IMR-90 (cell line): Measurements from ENCODE around the gene UBASH3A. TPM values are rescaled to one million over a fixed set of nuclear protein-coding genes. Genes with fewer than 3 reads are reported as not detected.
"Not testable (repeated sequence)": the region's sequence is repeated elsewhere in the genome, so short reads cannot be mapped to it uniquely, and the experiment has no call there.

ENCODE experiments used
- ATAC-seq: fragments of 200-7000 bp; cut with Tn5 transposase; 2 replicates; pipeline ENCODE4 v1.9.1; 2020; ENCODE audit warnings: low read depth, mild to moderate bottlenecking, moderate library complexity
- BruUV-seq: library from RNA; stranded (reverse); fragments of 400-500 nt; replicated peaks from 2 replicates; lab custom pipeline; 2021; lab: Mats Ljungman, UMichigan
- CTCF ChIA-PET: fragments of 300-600 bp; formaldehyde crosslinking; extraction: SDS; loops from one replicate; lab custom pipeline; 2021; ENCODE audit warnings: antibody characterized with exemption; lab: Yijun Ruan, JAX
- POLR2A ChIA-PET: fragments of 300-600 bp; sonication (Branson Sonifier 250); formaldehyde crosslinking; loops from one replicate; lab custom pipeline; 2022; ENCODE audit warnings: antibody characterized with exemption; ENCODE audit not compliant: unreplicated experiment; lab: Charles Lee
- DNase-seq: peaks from one replicate; pipeline ENCODE4 v3.0.0; 2013
- H2AFZ ChIP-seq: replicated peaks from 2 replicates; pipeline ENCODE3; 2013; ENCODE audit warnings: low read length, mild to moderate bottlenecking; ENCODE audit not compliant: poor library complexity
- H2AK5ac ChIP-seq: 2 replicates; pipeline ENCODE4 v1.6.1; 2013; ENCODE audit warnings: low read depth, low read length, inconsistent platforms
- H2AK9ac ChIP-seq: replicated peaks from 2 replicates; pipeline ENCODE3; 2013; ENCODE audit warnings: mild to moderate bottlenecking, low read depth, low read length, moderate library complexity; ENCODE audit not compliant: poor library complexity
- H2BK120ac ChIP-seq: 2 replicates; pipeline ENCODE4 v1.6.1; 2013; ENCODE audit warnings: low read depth, low read length, inconsistent platforms
- H2BK15ac ChIP-seq: 3 replicates; pipeline ENCODE4 v1.6.1; 2013; ENCODE audit warnings: low read depth, low read length, inconsistent platforms
- H2BK20ac ChIP-seq: 2 replicates; pipeline ENCODE4 v1.6.1; 2013; ENCODE audit warnings: low read depth, mild to moderate bottlenecking, inconsistent platforms, low read length, moderate library complexity
- H2BK5ac ChIP-seq: 2 replicates; pipeline ENCODE4 v1.6.1; 2013; ENCODE audit warnings: mild to moderate bottlenecking, low read depth, low read length, inconsistent platforms; ENCODE audit not compliant: poor library complexity, severe bottlenecking
- H3K14ac ChIP-seq: replicated peaks from 2 replicates; pipeline ENCODE4 v1.6.1; 2013; ENCODE audit warnings: low read depth, low read length, inconsistent platforms
- H3K18ac ChIP-seq: 2 replicates; pipeline ENCODE4 v1.6.1; 2013; ENCODE audit warnings: low read depth, low read length, control low read depth
- H3K23ac ChIP-seq: 2 replicates; pipeline ENCODE4 v1.6.1; 2013; ENCODE audit warnings: low read depth, low read length, inconsistent platforms
- H3K27ac ChIP-seq: 2 replicates; pipeline ENCODE4 v1.5.1; 2013; ENCODE audit warnings: mild to moderate bottlenecking, control low read depth, low read length; ENCODE audit not compliant: insufficient read depth
- H3K27me3 ChIP-seq: 2 replicates; pipeline ENCODE4 v1.6.1; 2013; ENCODE audit warnings: low read length; ENCODE audit not compliant: control insufficient read depth, insufficient read depth
- H3K36me3 ChIP-seq: 2 replicates; pipeline ENCODE4 v1.6.1; 2013; ENCODE audit warnings: low read length, mixed read lengths; ENCODE audit not compliant: control insufficient read depth, insufficient read depth
- H3K4ac ChIP-seq: 2 replicates; pipeline ENCODE4 v1.6.1; 2013; ENCODE audit warnings: low read depth, low read length, inconsistent platforms
- H3K4me1 ChIP-seq: 2 replicates; pipeline ENCODE4 v1.6.1; 2013; ENCODE audit warnings: low read length, mixed read lengths; ENCODE audit not compliant: control insufficient read depth, insufficient read depth
- H3K4me2 ChIP-seq: 2 replicates; pipeline ENCODE4 v1.6.1; 2013; ENCODE audit warnings: low read depth, mild to moderate bottlenecking, control low read depth, low read length, moderate library complexity
- H3K4me3 ChIP-seq: 2 replicates; pipeline ENCODE4 v1.5.1; 2013; ENCODE audit warnings: low read depth, mild to moderate bottlenecking, control low read depth, low read length, moderate library complexity; ENCODE audit not compliant: insufficient read depth
- H3K56ac ChIP-seq: 2 replicates; pipeline ENCODE4 v1.6.1; 2013; ENCODE audit warnings: low read length, inconsistent platforms; ENCODE audit not compliant: insufficient read depth; ENCODE audit errors: extremely low read depth
- H3K79me1 ChIP-seq, 2 experiments: 2 replicates each; pipeline ENCODE4 v1.6.1; 2013; ENCODE audit warnings: low read length in 2 of 2, inconsistent platforms in 1 of 2, low read depth in 1 of 2
- H3K9ac ChIP-seq: 2 replicates; pipeline ENCODE4 v1.6.1; 2013; ENCODE audit warnings: low read depth, low read length, control low read depth
- H3K9me1 ChIP-seq: 2 replicates; pipeline ENCODE4 v1.6.1; 2013; ENCODE audit warnings: low read length, inconsistent platforms; ENCODE audit not compliant: insufficient read depth
- H3K9me3 ChIP-seq: 2 replicates; pipeline ENCODE4 v1.6.1; 2013; ENCODE audit warnings: low read length; ENCODE audit not compliant: control insufficient read depth, insufficient read depth
- H4K20me1 ChIP-seq: 2 replicates; pipeline ENCODE4 v1.6.1; 2013; ENCODE audit warnings: low read length, inconsistent platforms; ENCODE audit not compliant: insufficient read depth
- H4K5ac ChIP-seq: 2 replicates; pipeline ENCODE4 v1.6.1; 2013; ENCODE audit warnings: mild to moderate bottlenecking, low read depth, low read length, control low read depth
- H4K8ac ChIP-seq, 2 experiments: 2 replicates each; pipeline ENCODE4 v1.6.1; 2013; ENCODE audit warnings: low read depth in 2 of 2, low read length in 2 of 2, control low read depth in 1 of 2, inconsistent platforms in 1 of 2
- H4K91ac ChIP-seq: 2 replicates; pipeline ENCODE4 v1.6.1; 2013; ENCODE audit warnings: low read depth, low read length, inconsistent platforms; ENCODE audit not compliant: insufficient read depth
- BHLHE40 ChIP-seq: fragments of 150-350 bp; IDR thresholded peaks from 2 replicates; pipeline ENCODE4 v1.6.1; 2016; ENCODE audit warnings: mild to moderate bottlenecking, low read depth, low read length
- CEBPB ChIP-seq: IDR thresholded peaks from 2 replicates; pipeline ENCODE4 v1.6.1; 2012; ENCODE audit warnings: low read depth, low read length, improper control_type of control experiment
- FOS ChIP-seq: fragments of 150-350 bp; IDR thresholded peaks from 2 replicates; pipeline ENCODE4 v1.6.1; 2016; ENCODE audit warnings: low read depth, low read length
- MAFK ChIP-seq: IDR thresholded peaks from 2 replicates; pipeline ENCODE4 v1.6.1; 2012; ENCODE audit warnings: low read depth, low read length, improper control_type of control experiment
- RCOR1 ChIP-seq: IDR thresholded peaks from 2 replicates; pipeline ENCODE4 v1.6.1; 2012; ENCODE audit warnings: mild to moderate bottlenecking, low read length, improper control_type of control experiment; ENCODE audit not compliant: insufficient replicate concordance
- WGBS, 2 experiments: methylation state at CpG; one replicate each; pipeline versions ENCODE4 v1.1.5 to v1.1.7; 2013; ENCODE audit warnings: missing lambda C conversion rate in 2 of 2; ENCODE audit not compliant: insufficient read length in 1 of 2; ENCODE audit errors: extremely low coverage in 2 of 2; 5-methylcytosine and 5-hydroxymethylcytosine counted together
- dilution Hi-C: fragments of 300-500 bp; cut with HindIII; formaldehyde crosslinking; loops from one replicate; pipeline ENCODE4 v1.14.3; 2018; ENCODE audit warnings: low sequenced_read_pairs; ENCODE audit not compliant: unreplicated experiment
- in situ Hi-C: fragments of 300-500 bp; cut with MboI; formaldehyde crosslinking; loops from 3 replicates; pipeline ENCODE4 v1.14.3; 2019; ENCODE audit warnings: low sequenced_read_pairs, inconsistent platforms, mixed read lengths
- intact Hi-C: fragments of 100-400 bp; cut with micrococcal nuclease; formaldehyde crosslinking; loops from 2 replicates; pipeline ENCODE4 v1.10.0; 2022
- polyA plus RNA-seq, 3 experiments: library from polyadenylated mRNA; depleted of rRNA; stranded (reverse); fragments of >200 nt; gene quantifications; 2 replicates each; pipeline ENCODE4 v1.2.3, GENCODE V29; 2012; ENCODE audit warnings: low replicate concordance in 1 of 3
- total RNA-seq: library from RNA; depleted of rRNA; stranded (reverse); fragments of >200 nt; gene quantifications from 2 replicates; pipeline ENCODE4 v1.2.3, GENCODE V29; 2012
- TF ChIP-seq, protein P1 (sequence below): fragments of 150-350 bp; IDR thresholded peaks from 2 replicates; pipeline ENCODE4 v1.6.1; 2017; ENCODE audit warnings: mild to moderate bottlenecking, antibody characterized with exemption, low read length, low read depth

The UBASH3A gene
- total and polyA plus RNA-seq, 2 of the 4 experiments (the other 2 are of a cell fraction), result not detected

- TF ChIP-seq FOS (no peak), BHLHE40 (no peak), CEBPB (no peak), RCOR1 (no peak)
Observed at GRCh38 chr21:42468491-42469131, 64.9 kb downstream of the UBASH3A start (continued).

GRCh38 chr21:42469272-42469671, 65.6 kb downstream of the UBASH3A start:
- no TSS peak for BruUV-seq
- no peak overlapping the region for H3K4me3 ChIP-seq

DNA sequence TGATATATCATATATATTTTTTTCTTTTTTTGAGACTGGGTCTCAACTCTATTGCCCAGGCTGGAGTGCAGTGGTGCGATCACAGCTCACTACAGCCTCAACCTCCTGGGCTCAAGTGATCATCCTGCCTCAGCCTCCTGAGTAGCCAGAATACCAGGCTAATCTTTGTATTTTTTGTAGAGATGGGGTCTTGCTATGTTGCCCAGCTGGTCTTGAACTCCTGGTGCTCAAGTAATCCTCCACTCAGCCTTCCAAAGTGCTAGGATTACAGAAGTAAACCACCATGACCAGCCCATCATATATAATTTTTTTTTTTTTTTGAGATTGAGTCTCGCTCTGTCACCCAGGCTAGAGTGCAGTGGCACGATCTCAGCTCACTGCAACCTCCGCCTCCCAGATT, 66.0 kb downstream of the UBASH3A start:
- intact Hi-C loops, result not testable (repeated sequence)

More at GRCh38 chr21:42469272-42469671, 65.6 kb downstream of the UBASH3A start:
- no peak overlapping the region for H3K56ac ChIP-seq
- TF ChIP-seq MAFK, result no peak
- TF ChIP-seq, protein P1, sequence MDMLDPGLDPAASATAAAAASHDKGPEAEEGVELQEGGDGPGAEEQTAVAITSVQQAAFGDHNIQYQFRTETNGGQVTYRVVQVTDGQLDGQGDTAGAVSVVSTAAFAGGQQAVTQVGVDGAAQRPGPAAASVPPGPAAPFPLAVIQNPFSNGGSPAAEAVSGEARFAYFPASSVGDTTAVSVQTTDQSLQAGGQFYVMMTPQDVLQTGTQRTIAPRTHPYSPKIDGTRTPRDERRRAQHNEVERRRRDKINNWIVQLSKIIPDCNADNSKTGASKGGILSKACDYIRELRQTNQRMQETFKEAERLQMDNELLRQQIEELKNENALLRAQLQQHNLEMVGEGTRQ, result no peak
- no peak overlapping the region for H3K4ac ChIP-seq
- H3K79me1 ChIP-seq, result no peaks in the 10 kb centered on the region
- ATAC-seq, result no peak
- H3K23ac ChIP-seq, result no peak overlapping the region
- no peaks in the 10 kb centered on the region for H3K9me1 ChIP-seq
- no peak overlapping the region for H3K18ac ChIP-seq
- no peak overlapping the region for H2BK20ac ChIP-seq
- dilution Hi-C loops (no loop called here), intact Hi-C loops (no loop called here), in situ Hi-C loops (no loop called here)
- H3K9ac ChIP-seq, result no peak overlapping the region
- no CpG with 5 or more reads among the region's 2 CpGs for WGBS, 2 experiments
- no peak overlapping the region for H3K27ac ChIP-seq
- H3K4me2 ChIP-seq, result no peak overlapping the region
- no peak overlapping the region for H4K8ac ChIP-seq
- no peaks in the 10 kb centered on the region for H3K36me3 ChIP-seq
- H2AFZ ChIP-seq, result no peak overlapping the region
- no peak overlapping the region for H3K14ac ChIP-seq
- H3K27me3 ChIP-seq, result peaks cover 7% of the 10 kb centered on the region
- H4K91ac ChIP-seq, result no peak overlapping the region
- CTCF ChIA-PET, result no interaction called here
- no peak overlapping the region for H2BK15ac ChIP-seq
- POLR2A ChIA-PET, result no interaction called here
- no peak overlapping the region for H2AK9ac ChIP-seq
- no peaks in the 10 kb centered on the region for H4K20me1 ChIP-seq
- H2BK120ac ChIP-seq, result no peak overlapping the region
- DNase-seq, result no peak
- H3K4me1 ChIP-seq, result no peaks in the 10 kb centered on the region
- H4K5ac ChIP-seq, result no peak overlapping the region
- no peaks in the 10 kb centered on the region for H3K9me3 ChIP-seq
- H2AK5ac ChIP-seq, result no peak overlapping the region
- H2BK5ac ChIP-seq, result no peak overlapping the region

More for the DNA sequence above, 66.0 kb downstream of the UBASH3A start:
- H3K4me1 ChIP-seq, H2BK15ac ChIP-seq, BruUV-seq, H3K27me3 ChIP-seq, H3K18ac ChIP-seq, ATAC-seq, H3K14ac ChIP-seq, H3K9me1 ChIP-seq, H4K8ac ChIP-seq, H3K23ac ChIP-seq, H2BK20ac ChIP-seq, H2AK5ac ChIP-seq, POLR2A ChIA-PET, H3K4me2 ChIP-seq, H3K36me3 ChIP-seq, H2BK120ac ChIP-seq, in situ Hi-C loops, CTCF ChIA-PET, dilution Hi-C loops, H3K56ac ChIP-seq, H2AK9ac ChIP-seq, H3K9me3 ChIP-seq, H3K9ac ChIP-seq, H4K5ac ChIP-seq, H2AFZ ChIP-seq, H3K79me1 ChIP-seq, H2BK5ac ChIP-seq, DNase-seq, H3K27ac ChIP-seq, H4K91ac ChIP-seq, H3K4ac ChIP-seq, H4K20me1 ChIP-seq, H3K4me3 ChIP-seq: not testable (repeated sequence)
- WGBS, 2 experiments, result no CpG with 5 or more reads among the region's 4 CpGs
